ENCODE results near the gene GRID1. TPM values are rescaled to one million over a fixed set of nuclear protein-coding genes. Genes with fewer than 3 reads are reported as not detected.

Gene GRID1
- total RNA-seq, 1 donor from 2014 or later = 0.75 TPM

- H3K36me3 ChIP-seq (ENCODE audit: insufficient read depth, low read length) = no peaks in the 10 kb centered on the region
- no peak overlapping the region for H2AFZ ChIP-seq (ENCODE audit: low read depth, low read length)
- no peak overlapping the region for H3K4me3 ChIP-seq (ENCODE audit: insufficient read depth, low read depth, low read length)
- Mint-ChIP-seq H3K27ac (ENCODE audit: unreplicated experiment) (no peak overlapping the region), H3K4me3 (ENCODE audit: unreplicated experiment) (no peak overlapping the region), H3K27me3 (ENCODE audit: low read depth, unreplicated experiment) (no peaks in the 10 kb centered on the region), H3K4me1 (ENCODE audit: low read depth, unreplicated experiment) (no peaks in the 10 kb centered on the region), H3K9me3 (ENCODE audit: unreplicated experiment) (peaks cover 3% of the 10 kb centered on the region), H3K36me3 (ENCODE audit: low read depth, unreplicated experiment) (no peaks in the 10 kb centered on the region)
- H3K4me2 ChIP-seq (ENCODE audit: low read length) = no peak overlapping the region
- no peaks in the 10 kb centered on the region for H3K27me3 ChIP-seq (ENCODE audit: insufficient read depth, low read length)
- H3K79me2 ChIP-seq (ENCODE audit: insufficient read depth, low read length) = no peaks in the 10 kb centered on the region
- no peaks in the 10 kb centered on the region for H3K9me3 ChIP-seq (ENCODE audit: insufficient read depth, low read depth, low read length)
- no peaks in the 10 kb centered on the region for H3K4me1 ChIP-seq (ENCODE audit: insufficient read depth, low read length)
- no peak for TF ChIP-seq EZH2 (IDR thresholded peaks at IDR 0.05; ENCODE audit: insufficient read depth, low read length)
- no peak for TF ChIP-seq CTCF (IDR thresholded peaks at IDR 0.05; ENCODE audit: insufficient read depth, low read depth, low read length)
- FAIRE-seq (no peak), DNase-seq (ENCODE audit: low read depth) (no peak)
- H4K20me1 ChIP-seq (ENCODE audit: insufficient read depth, low read length) = no peaks in the 10 kb centered on the region
- no peak overlapping the region for H3K27ac ChIP-seq (ENCODE audit: low read depth, low read length)
- no peak overlapping the region for H3K9ac ChIP-seq (ENCODE audit: low read length)
Observed at GRCh38 chr10:85696893-85697292, 669.7 kb downstream of the GRID1 start.

- no peaks in the 10 kb centered on the region for H3K27me3 ChIP-seq (ENCODE audit: insufficient read depth, low read length)
- no peaks in the 10 kb centered on the region for H3K79me2 ChIP-seq (ENCODE audit: insufficient read depth, low read length)
- peaks cover 7% of the 10 kb centered on the region for H3K9me3 Mint-ChIP-seq (ENCODE audit: unreplicated experiment)
- no peak overlapping the region for H2AFZ ChIP-seq (ENCODE audit: low read depth, low read length)
- H3K27ac Mint-ChIP-seq (ENCODE audit: unreplicated experiment) = no peak overlapping the region
- H3K9me3 ChIP-seq (ENCODE audit: insufficient read depth, low read depth, low read length) = peaks cover 3% of the 10 kb centered on the region
- peaks cover 2% of the 10 kb centered on the region for H3K36me3 Mint-ChIP-seq (ENCODE audit: low read depth, unreplicated experiment)
- H3K36me3 ChIP-seq (ENCODE audit: insufficient read depth, low read length) = no peaks in the 10 kb centered on the region
- no peak overlapping the region for H3K4me2 ChIP-seq (ENCODE audit: low read length)
- TF ChIP-seq CTCF (IDR thresholded peaks at IDR 0.05; ENCODE audit: insufficient read depth, low read depth, low read length) = no peak
- H4K20me1 ChIP-seq (ENCODE audit: insufficient read depth, low read length) = no peaks in the 10 kb centered on the region
- no peak overlapping the region for H3K9ac ChIP-seq (ENCODE audit: low read length)
- no peak overlapping the region for H3K4me3 Mint-ChIP-seq (ENCODE audit: unreplicated experiment)
- no peaks in the 10 kb centered on the region for H3K4me1 ChIP-seq (ENCODE audit: insufficient read depth, low read length)
- H3K27me3 Mint-ChIP-seq (ENCODE audit: low read depth, unreplicated experiment) = peaks cover 8% of the 10 kb centered on the region
- DNase-seq (ENCODE audit: low read depth) (no peak), FAIRE-seq (no peak)
- H3K4me1 Mint-ChIP-seq (ENCODE audit: low read depth, unreplicated experiment) = no peaks in the 10 kb centered on the region
- no peak overlapping the region for H3K27ac ChIP-seq (ENCODE audit: low read depth, low read length)
- no peak overlapping the region for H3K4me3 ChIP-seq (ENCODE audit: insufficient read depth, low read depth, low read length)
Observed at GRCh38 chr10:85682621-85683020, 684.0 kb downstream of the GRID1 start.

- Mint-ChIP-seq H3K27me3 (ENCODE audit: low read depth, unreplicated experiment) (peaks cover 8% of the 10 kb centered on the region), H3K4me3 (ENCODE audit: unreplicated experiment) (no peak overlapping the region), H3K27ac (ENCODE audit: unreplicated experiment) (no peak overlapping the region), H3K36me3 (ENCODE audit: low read depth, unreplicated experiment) (peaks cover 2% of the 10 kb centered on the region), H3K9me3 (ENCODE audit: unreplicated experiment) (peaks cover 11% of the 10 kb centered on the region), H3K4me1 (ENCODE audit: low read depth, unreplicated experiment) (no peaks in the 10 kb centered on the region)
- Histone ChIP-seq H3K9ac (ENCODE audit: low read length) (no peak overlapping the region), H2AFZ (ENCODE audit: low read depth, low read length) (no peak overlapping the region), H3K36me3 (ENCODE audit: insufficient read depth, low read length) (no peaks in the 10 kb centered on the region), H3K4me2 (ENCODE audit: low read length) (no peak overlapping the region), H3K79me2 (ENCODE audit: insufficient read depth, low read length) (no peaks in the 10 kb centered on the region), H3K9me3 (ENCODE audit: insufficient read depth, low read depth, low read length) (peaks cover 3% of the 10 kb centered on the region), H3K27me3 (ENCODE audit: insufficient read depth, low read length) (no peaks in the 10 kb centered on the region), H4K20me1 (ENCODE audit: insufficient read depth, low read length) (no peaks in the 10 kb centered on the region), H3K4me3 (ENCODE audit: insufficient read depth, low read depth, low read length) (no peak overlapping the region), H3K27ac (ENCODE audit: low read depth, low read length) (no peak overlapping the region), H3K4me1 (ENCODE audit: insufficient read depth, low read length) (no peaks in the 10 kb centered on the region)
- DNase-seq (ENCODE audit: low read depth) (no peak), FAIRE-seq (no peak)
- TF ChIP-seq CTCF (IDR thresholded peaks at IDR 0.05; ENCODE audit: insufficient read depth, low read depth, low read length) = no peak
- TF ChIP-seq EZH2 (IDR thresholded peaks at IDR 0.05; ENCODE audit: insufficient read depth, low read length) = no peak
Observed at GRCh38 chr10:85679710-85680109, 686.9 kb downstream of the GRID1 start.
